GM23338 (cell line): ENCODE measurements around the gene GIMAP1. TPM values are rescaled to one million over a fixed set of nuclear protein-coding genes. Genes with fewer than 3 reads are reported as not detected.

Source experiments
- ATAC-seq: fragments of 200-7000 bp; cut with Tn5 transposase; 3 replicates; pipeline ENCODE4 v1.9.1; 2020
- DNase-seq: peaks from one replicate; pipeline ENCODE4 v3.0.0-alpha.2; 2015; ENCODE audit warnings: low spot score
- H2AFZ ChIP-seq: fragments of 200-600 bp; sonication (generic); 2 replicates; pipeline ENCODE4 v1.8.0; 2016; ENCODE audit warnings: antibody characterized with exemption, mild to moderate bottlenecking, moderate library complexity
- H3F3A ChIP-seq: fragments of 200-600 bp; sonication (generic); replicated peaks from 2 replicates; pipeline ENCODE4 v1.8.0; 2017; ENCODE audit warnings: antibody characterized with exemption, mixed run types, low read depth
- H3K27ac ChIP-seq: fragments of 200-600 bp; sonication (generic); 2 replicates; pipeline ENCODE4 v1.6.1; 2016; ENCODE audit warnings: low read depth
- H3K27me3 ChIP-seq: fragments of 200-600 bp; sonication (generic); 2 replicates; pipeline ENCODE4 v1.8.0; 2016; ENCODE audit warnings: mild to moderate bottlenecking, mixed run types, moderate library complexity; ENCODE audit not compliant: insufficient read depth
- H3K36me3 ChIP-seq: fragments of 200-600 bp; sonication (generic); 2 replicates; pipeline ENCODE4 v1.8.0; 2016; ENCODE audit warnings: mild to moderate bottlenecking; ENCODE audit not compliant: insufficient read depth
- H3K4me1 ChIP-seq: fragments of 200-600 bp; sonication (generic); 2 replicates; pipeline ENCODE4 v1.8.0; 2016; ENCODE audit warnings: mild to moderate bottlenecking, moderate library complexity; ENCODE audit not compliant: insufficient read depth
- H3K4me2 ChIP-seq: fragments of 200-600 bp; sonication (generic); 2 replicates; pipeline ENCODE4 v1.7.1; 2017; ENCODE audit warnings: mixed run types
- H3K4me3 ChIP-seq: fragments of 200-600 bp; sonication (generic); 2 replicates; pipeline ENCODE4 v1.6.1; 2016; ENCODE audit warnings: mixed run types
- H3K79me2 ChIP-seq: fragments of 200-600 bp; sonication (generic); replicated peaks from 2 replicates; pipeline ENCODE4 v1.8.0; 2017; ENCODE audit warnings: mild to moderate bottlenecking; ENCODE audit not compliant: insufficient read depth
- H3K9me2 ChIP-seq: fragments of 200-600 bp; sonication (generic); 2 replicates; pipeline ENCODE4 v1.8.0; 2017; ENCODE audit not compliant: insufficient read depth
- H4K20me1 ChIP-seq: fragments of 200-600 bp; sonication (generic); replicated peaks from 2 replicates; pipeline ENCODE4 v1.8.0; 2017; ENCODE audit warnings: mild to moderate bottlenecking; ENCODE audit not compliant: insufficient read depth
- H3K27ac Mint-ChIP-seq: 2 replicates; pipeline ENCODE4 v1.8.0; 2020; ENCODE audit warnings: inconsistent platforms, mild to moderate bottlenecking, moderate library complexity, mixed read lengths
- H3K27me3 Mint-ChIP-seq: 3 replicates; pipeline ENCODE4 v1.8.0; 2022; ENCODE audit warnings: low read depth, mild to moderate bottlenecking, moderate library complexity, mixed read lengths, inconsistent platforms; ENCODE audit not compliant: insufficient read depth, poor library complexity
- H3K36me3 Mint-ChIP-seq: 3 replicates; pipeline ENCODE4 v1.8.0; 2021; ENCODE audit warnings: low read depth, mild to moderate bottlenecking, inconsistent platforms, moderate library complexity, mixed read lengths
- H3K4me1 Mint-ChIP-seq: 3 replicates; pipeline ENCODE4 v1.8.0; 2020; ENCODE audit warnings: mild to moderate bottlenecking, inconsistent platforms, mixed read lengths
- H3K4me3 Mint-ChIP-seq: 3 replicates; pipeline ENCODE4 v1.8.0; 2021; ENCODE audit warnings: moderate library complexity, mild to moderate bottlenecking, inconsistent platforms, mixed read lengths
- H3K9me3 Mint-ChIP-seq: 3 replicates; pipeline ENCODE4 v1.8.0; 2020; ENCODE audit warnings: moderate library complexity, mild to moderate bottlenecking, inconsistent platforms, mixed read lengths
- CREB1 ChIP-seq: fragments of 250-450 bp; sonication (Bioruptor Pico); IDR thresholded peaks from 2 replicates; pipeline ENCODE4 v1.5.0; 2020; ENCODE audit warnings: low read depth, mild to moderate bottlenecking, moderate library complexity
- CTCF ChIP-seq, 2 experiments: fragments of 200-600 bp in 1 of 2; sonication (generic) in 1 of 2; conservative IDR thresholded peaks; 2 replicates each; pipeline versions ENCODE4 v1.5.1 to v1.6.1; 2016 to 2017; ENCODE audit warnings: antibody characterized with exemption in 2 of 2, low read depth in 2 of 2, mild to moderate bottlenecking in 2 of 2, moderate library complexity in 1 of 2
- ETS1 ChIP-seq: IDR thresholded peaks from 2 replicates; pipeline ENCODE4 v1.6.1; 2016; ENCODE audit warnings: antibody characterized with exemption
- EZH2 ChIP-seq: fragments of 200-600 bp; sonication (generic); IDR thresholded peaks from one replicate; pipeline ENCODE4 v1.8.0; 2017; ENCODE audit warnings: antibody characterized with exemption, mild to moderate bottlenecking, low read depth; ENCODE audit not compliant: unreplicated experiment
- EZH2phosphoT487 ChIP-seq: fragments of 200-600 bp; sonication (generic); IDR thresholded peaks from one replicate; pipeline ENCODE4 v1.8.1; 2018; ENCODE audit warnings: antibody characterized with exemption; ENCODE audit not compliant: unreplicated experiment
- JUNB ChIP-seq: IDR thresholded peaks from one replicate; pipeline ENCODE4 v1.6.1; 2016; ENCODE audit warnings: antibody characterized with exemption; ENCODE audit not compliant: unreplicated experiment
- NANOG ChIP-seq: IDR thresholded peaks from 2 replicates; pipeline ENCODE4 v1.6.1; 2016; ENCODE audit warnings: antibody characterized with exemption, borderline replicate concordance
- POLR2AphosphoS5 ChIP-seq: IDR thresholded peaks from 2 replicates; pipeline ENCODE4 v1.6.1; 2016; ENCODE audit warnings: antibody characterized with exemption, low read depth
- REST ChIP-seq: IDR thresholded peaks from one replicate; pipeline ENCODE4 v1.6.1; 2018; ENCODE audit warnings: antibody characterized with exemption; ENCODE audit not compliant: unreplicated experiment
- STAT1 ChIP-seq: IDR thresholded peaks from one replicate; pipeline ENCODE4 v1.6.1; 2016; ENCODE audit warnings: antibody characterized with exemption; ENCODE audit not compliant: unreplicated experiment
- ZNF114 ChIP-seq: fragments of 250-450 bp; sonication (Bioruptor Pico); IDR thresholded peaks from 2 replicates; pipeline ENCODE4 v1.5.0; 2020; ENCODE audit warnings: mild to moderate bottlenecking, moderate library complexity
- ZNF331 ChIP-seq: fragments of 250-450 bp; sonication (Bioruptor Pico); IDR thresholded peaks from 2 replicates; pipeline ENCODE4 v1.5.0; 2020; ENCODE audit warnings: low read depth, mild to moderate bottlenecking, moderate library complexity
- ZNF462 ChIP-seq: fragments of 250-450 bp; sonication (Bioruptor Pico); IDR thresholded peaks from 2 replicates; pipeline ENCODE4 v1.5.0; 2020; ENCODE audit warnings: mild to moderate bottlenecking, moderate library complexity
- polyA plus RNA-seq: library from polyadenylated mRNA; unstranded; fragments of >200 nt; fragmentation: Nextera tagmentation; extraction: Ambion mirVana; gene quantifications from 2 replicates; pipeline ENCODE4 v1.2.1, GENCODE V29; 2016
- total RNA-seq: library from RNA; depleted of rRNA; stranded (reverse); fragments of >200 nt; shearing (Covaris generic); gene quantifications from 2 replicates; pipeline ENCODE4 v1.2.3, GENCODE V29; 2014

Gene GIMAP1
- total and polyA plus RNA-seq, 2 experiments from 2014 or later, result not detected

- Histone ChIP-seq H3K4me1 (no peaks in the 10 kb centered on the region), H3K79me2 (no peaks in the 10 kb centered on the region), H3K4me3 (no peak overlapping the region), H4K20me1 (no peaks in the 10 kb centered on the region), H2AFZ (no peak overlapping the region), H3K27me3 (peaks cover 9% of the 10 kb centered on the region; the same call in 1 of the 2 replicates), H3K27ac (no peak overlapping the region), H3K9me2 (no peaks in the 10 kb centered on the region), H3K4me2 (no peak overlapping the region), H3K36me3 (no peaks in the 10 kb centered on the region), H3F3A (no peaks in the 10 kb centered on the region)
- H3K9me3 Mint-ChIP-seq, result peaks cover 14% of the 10 kb centered on the region
- TF ChIP-seq ETS1, result no peak
- TF ChIP-seq JUNB, result no peak
- TF ChIP-seq EZH2phosphoT487, result no peak
- TF ChIP-seq CREB1 (CRISPR knock-in tag), result no peak
- no peak for TF ChIP-seq POLR2AphosphoS5
- no peak for TF ChIP-seq EZH2
- no peak for TF ChIP-seq STAT1
- no peak for TF ChIP-seq CTCF (conservative IDR thresholded peaks at IDR 0.05; ENCODE audit: low read depth in 2 of 2)
- TF ChIP-seq ZNF331 (CRISPR knock-in tag), result no peak
- TF ChIP-seq REST, result no peak
- TF ChIP-seq ZNF114 (CRISPR knock-in tag), result no peak
- TF ChIP-seq NANOG, result no peak
- no peak for TF ChIP-seq ZNF462 (CRISPR knock-in tag)
- H3K27ac Mint-ChIP-seq, result no peak overlapping the region
- H3K36me3 Mint-ChIP-seq, result no peaks in the 10 kb centered on the region
- H3K27me3 Mint-ChIP-seq, result peaks cover 13% of the 10 kb centered on the region
- DNase-seq (no peak), ATAC-seq (no peak)
- H3K4me3 Mint-ChIP-seq, result no peak overlapping the region
- H3K4me1 Mint-ChIP-seq, result no peaks in the 10 kb centered on the region
Observed at GRCh38 chr7:150715738-150716137, 675 bp upstream of the GIMAP1 start.
